Activated CD4-positive, alpha-beta T cell treated with anti-CD3 and anti-CD28 coated beads, Interleukin-2, amount 50 U/mL, for 4 hours (primary cell): ENCODE results near the gene RNLS.
"Not testable (repeated sequence)": the region's sequence is repeated elsewhere in the genome, so short reads cannot be mapped to it uniquely, and the experiment has no call there.

ENCODE experiments used
- DNase-seq, 2 experiments: peaks; one replicate each; pipeline ENCODE4 v3.0.0-alpha.2; 2020

Gene RNLS

DNA sequence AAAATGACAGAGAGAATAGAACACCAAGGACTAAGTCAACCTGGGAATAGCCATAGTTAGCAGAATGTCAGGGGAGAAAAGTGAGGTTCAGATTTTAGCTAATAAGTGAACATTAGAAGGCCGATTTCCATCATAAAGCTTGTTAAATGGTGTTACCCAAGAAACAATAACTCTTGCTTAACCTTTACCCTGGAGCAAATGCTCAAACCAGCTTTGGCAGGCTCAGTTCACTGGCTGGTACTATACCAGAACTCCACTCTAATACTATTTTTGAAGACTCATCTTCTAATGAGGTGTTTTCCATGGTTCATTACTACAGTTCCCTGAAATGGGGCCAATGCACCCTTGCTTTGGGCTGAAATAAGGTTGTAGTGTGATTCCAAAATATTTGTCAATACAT lies 61.3 kb downstream of the RNLS start:
- DNase-seq, result no peak

DNA sequence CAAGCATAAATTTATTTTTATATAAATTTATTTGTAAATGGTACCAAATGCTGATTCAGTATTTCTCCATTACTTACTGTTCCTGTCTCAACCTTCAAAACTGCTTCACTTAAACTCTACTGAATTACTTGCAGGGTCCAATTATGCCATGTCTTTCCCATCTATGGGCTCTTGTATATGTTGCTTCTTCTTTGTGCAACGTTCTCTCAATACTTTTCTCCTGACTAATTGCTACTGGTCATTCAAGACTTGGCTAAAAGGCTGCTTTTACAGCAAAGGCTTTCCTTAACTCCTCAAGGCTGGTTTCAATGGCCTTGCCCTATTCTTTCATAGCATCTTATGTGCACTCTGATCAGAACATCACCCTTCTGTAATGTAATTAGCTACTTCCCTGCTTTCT lies 67.9 kb downstream of the RNLS start:
- DNase-seq, result no peak

DNA sequence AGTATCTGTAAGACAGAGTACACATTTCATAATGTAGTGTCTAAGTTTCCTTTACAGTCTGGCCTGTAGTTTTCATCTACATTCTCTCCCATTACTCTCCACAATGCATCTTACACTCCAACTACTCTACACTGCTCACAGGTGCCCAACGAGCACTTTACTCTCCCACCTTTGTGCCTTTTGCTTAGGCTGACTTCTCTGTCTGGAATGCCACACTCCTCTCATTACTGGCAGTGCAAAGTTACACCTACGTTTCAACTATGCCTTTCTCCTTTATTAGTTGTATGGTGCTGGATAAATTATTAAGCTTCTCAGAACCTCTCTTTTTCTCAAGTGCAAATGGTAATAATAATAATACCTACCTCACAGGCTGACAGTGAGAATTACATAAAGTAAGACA lies 70.5 kb downstream of the RNLS start:
- no peak for DNase-seq

DNA sequence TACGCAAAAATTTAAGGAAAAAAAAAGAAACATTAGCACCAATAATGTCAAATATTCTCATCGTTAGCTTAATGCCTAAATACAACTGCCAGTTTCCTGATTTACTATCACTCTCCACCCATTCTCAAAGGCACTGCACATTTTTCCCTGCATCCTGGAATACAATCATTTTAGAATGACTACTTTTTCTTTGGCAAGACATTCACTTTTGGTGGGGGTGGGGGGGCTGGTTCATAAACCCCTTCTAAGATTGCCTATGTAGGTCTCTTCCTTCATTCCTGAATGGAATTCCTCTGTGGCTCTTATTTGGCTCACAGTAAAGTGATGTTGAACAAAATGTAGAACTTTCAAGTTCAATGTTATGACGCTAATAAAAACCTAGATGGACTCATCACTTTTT lies 74.3 kb downstream of the RNLS start:
- no peak for DNase-seq

DNA sequence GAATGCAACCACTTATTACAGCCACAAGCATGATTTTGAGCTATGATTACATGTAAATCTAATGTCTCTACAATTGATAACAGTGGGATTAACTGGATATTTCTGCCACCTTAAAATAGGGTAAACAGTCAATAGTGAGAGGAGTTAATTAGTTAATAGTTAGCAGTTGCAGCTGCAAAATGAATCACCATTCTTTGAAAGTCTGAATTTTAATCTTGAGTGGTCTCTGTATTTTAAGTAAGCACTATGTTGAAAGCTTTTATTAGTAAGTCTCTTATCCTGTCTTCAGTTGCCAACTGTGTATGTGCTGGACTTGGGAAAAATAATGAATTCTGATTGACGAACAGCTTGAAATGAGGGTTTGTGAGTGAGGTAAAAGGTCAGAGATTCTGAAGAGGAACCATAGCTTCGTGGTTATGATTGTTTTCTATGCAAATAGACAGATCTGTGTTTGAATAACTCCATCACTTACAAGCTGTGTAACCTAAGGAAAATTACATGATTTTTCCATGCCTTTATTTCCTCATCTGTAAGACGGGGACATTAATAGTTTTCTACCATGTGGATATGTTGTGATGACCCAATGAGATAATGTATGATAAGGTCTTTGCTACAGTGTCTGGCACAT lies 75.2 kb downstream of the RNLS start:
- no peak for DNase-seq

DNA sequence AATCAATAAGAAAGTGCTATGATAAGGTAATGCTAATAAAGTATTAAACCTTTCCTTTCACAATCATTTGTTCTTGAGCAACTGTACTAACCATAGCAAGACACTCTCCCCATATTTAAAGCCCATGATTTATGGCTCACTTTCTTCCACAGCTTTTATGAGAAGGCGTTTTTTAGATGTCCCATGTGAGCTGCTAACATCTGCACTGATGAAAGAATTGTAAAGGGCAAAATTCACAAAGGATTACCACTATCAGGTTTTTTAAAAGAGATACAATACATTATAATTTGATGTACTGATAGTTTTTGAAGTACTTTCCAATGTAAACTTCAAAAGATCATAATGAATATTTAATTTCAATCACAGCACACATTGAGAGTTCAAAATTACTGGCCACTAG lies 75.7 kb downstream of the RNLS start:
- DNase-seq, result no peak

DNA sequence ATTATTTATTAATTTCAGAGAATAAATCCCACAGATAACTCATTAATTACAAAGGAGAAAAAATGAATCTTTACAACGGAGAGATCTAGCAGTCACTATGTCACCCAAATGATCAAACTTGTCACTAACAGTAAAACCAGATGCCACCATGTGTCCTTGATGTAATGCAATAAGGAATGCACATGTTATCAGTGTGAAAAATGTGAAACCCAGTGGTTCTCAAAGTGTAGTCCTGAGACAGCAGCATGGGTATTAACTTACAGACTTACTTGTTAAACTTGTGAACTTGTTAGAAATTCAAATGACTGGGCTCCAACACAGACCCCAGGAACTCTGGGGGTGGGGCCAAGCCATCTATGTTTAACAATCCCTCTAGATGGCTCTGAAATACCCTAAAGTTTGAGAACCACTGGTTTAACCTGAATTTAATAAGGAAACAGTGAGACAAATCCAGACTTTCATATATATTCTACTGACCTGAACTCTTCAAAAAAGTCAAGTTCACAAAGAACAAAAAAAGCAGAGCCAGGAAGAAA lies 77.4 kb downstream of the RNLS start:
- no peak for DNase-seq

DNA sequence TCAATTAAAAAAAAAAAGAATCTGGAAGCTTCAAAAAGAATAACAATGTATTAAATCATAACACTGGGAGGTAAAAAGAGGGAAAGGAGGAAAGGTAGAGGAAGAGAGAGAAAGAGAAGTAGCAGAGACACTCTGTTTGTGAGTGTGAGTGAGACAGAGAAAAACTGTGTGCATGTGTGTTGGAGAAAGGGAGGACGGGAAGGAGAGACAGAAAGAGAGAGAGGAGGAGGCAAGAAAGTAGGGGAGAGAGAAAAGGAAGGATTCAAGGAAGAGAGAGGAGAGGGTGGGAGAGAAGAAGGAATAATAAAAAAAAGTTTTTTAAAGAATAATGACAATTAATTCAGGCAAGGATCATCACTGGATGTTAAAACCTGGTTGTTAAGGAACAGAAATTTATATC lies 77.9 kb downstream of the RNLS start:
- DNase-seq, result no peak

DNA sequence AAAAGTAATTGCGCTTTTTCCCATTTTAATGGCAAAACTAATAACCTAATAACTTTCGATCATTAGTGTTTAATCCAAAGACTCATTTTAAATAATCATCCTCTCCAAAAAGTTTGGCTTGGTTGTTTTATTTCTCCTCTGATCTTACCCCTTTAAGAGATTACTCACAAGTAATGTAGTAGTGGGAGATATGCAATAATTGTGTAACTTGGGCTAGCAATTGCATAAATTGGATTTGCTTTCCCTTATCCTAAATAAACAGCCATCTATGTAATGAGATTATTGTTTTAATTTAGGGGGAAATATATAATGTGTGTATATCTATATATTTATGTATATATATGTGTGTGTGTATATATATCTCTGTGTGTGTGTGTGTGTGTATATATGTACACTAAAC lies 82.5 kb downstream of the RNLS start:
- no peak for DNase-seq

DNA sequence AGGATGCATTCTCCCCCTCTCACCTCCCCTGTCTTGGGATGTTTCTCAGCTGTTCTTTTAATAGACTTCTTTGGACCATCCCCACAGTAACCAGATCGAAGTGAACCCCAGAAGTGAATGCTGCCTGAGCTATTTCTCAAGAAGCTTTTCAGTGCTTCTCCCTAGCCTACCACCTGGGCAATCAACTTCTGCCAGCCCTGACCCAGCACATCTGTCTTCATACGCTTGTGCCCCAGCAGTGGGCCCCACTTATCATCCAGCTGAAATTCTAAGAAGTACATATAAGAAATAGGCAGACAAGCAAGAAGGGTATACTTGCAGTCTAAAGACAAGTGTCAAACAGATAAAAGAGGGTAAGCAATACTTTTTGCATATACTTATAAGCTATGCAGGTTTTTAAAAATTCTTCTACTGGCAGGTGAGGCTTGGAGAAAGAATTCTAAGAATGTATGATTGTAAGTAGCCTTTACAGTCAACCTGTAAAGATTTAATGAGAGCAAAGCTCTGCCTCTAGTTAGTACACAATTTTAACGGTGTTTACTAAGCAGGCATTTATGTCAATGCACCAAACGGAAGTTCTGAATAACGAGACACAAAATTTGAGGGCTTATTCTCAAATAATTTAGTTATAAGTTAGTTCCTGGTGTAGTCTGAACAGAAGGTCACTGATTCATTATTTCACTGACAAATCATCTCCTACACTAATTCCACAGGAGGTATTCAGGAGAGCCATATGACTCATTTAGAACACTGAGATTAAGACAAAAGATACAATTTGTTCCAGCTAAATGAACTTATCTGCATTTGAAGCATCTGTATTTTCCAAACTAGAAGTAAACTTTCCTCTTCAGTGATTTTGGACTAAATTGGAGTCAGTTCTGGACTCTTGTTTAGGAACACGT lies 83.3 kb downstream of the RNLS start:
- DNase-seq, result no peak

DNA sequence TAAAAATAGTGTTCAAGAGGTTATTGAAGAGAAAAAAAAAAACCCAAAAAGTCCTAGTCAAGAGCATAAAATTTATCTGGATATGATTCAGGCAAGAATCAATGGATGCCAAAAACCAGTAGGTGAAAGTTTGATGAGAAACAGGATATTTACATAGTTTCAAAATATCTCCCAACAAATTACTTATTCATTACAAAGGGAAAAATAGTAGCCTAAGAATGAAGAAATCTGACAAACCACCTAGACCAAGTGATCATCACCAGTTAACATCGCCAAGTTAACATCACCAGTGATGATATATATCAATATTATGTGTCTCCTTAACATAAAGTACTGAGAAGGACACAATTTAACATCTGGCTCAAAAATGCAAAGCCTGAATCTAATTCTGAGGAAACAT lies 85.2 kb downstream of the RNLS start:
- no peak for DNase-seq

DNA sequence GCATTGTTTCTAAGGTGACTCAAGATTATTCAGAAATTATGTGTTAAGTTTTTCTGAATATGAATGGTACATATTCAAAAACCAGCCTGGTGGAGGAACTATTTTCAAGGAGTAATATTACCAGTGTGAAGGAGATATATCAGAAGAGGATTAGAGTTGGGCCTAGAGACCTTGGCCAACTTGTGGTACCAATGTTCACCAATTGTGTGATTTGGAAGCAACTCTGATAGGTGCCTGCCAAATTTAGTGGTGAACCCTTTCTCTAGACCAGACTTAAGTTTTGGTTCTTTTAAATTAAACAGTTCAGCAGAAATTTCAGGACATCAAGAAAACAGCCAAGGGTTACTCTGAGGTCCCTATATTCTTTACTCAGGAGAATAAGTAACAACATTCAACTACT lies 88.6 kb downstream of the RNLS start:
- no peak for DNase-seq

DNA sequence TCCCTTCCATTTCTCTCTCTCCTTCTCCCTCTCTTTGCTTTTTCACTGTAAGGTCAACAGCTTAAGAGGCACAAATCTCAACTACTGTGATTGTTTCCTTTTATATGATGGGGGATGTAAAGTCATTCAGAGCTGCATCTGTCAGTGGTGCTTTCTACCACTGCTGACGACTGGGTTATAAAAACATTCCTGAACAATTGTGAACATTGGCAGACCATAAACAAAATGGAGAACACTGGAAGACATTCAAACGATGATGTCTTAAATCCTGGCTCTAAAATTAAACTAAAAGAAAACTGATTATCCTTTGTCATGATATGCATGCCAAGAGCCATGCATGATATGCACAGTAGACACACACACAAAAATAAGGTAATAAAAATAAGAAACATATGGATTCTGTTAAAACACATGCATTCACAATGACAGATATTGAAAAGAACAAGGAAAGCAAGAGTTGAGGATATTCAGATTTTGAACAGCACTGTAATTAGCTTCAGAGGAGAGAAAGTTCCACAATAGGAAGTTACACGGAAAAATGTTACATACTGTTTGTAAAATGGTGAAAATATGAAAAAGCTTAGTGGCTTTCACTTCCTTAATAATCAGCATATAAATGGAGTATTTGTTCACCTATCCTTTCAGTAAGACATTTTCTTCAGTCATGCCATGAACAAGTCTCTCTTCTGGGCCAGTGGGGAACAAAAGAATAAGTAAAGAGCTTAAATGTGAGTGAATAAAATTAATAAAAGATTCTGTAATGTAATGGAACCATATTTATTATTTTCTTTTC lies 89.2 kb downstream of the RNLS start:
- DNase-seq, result no peak

DNA sequence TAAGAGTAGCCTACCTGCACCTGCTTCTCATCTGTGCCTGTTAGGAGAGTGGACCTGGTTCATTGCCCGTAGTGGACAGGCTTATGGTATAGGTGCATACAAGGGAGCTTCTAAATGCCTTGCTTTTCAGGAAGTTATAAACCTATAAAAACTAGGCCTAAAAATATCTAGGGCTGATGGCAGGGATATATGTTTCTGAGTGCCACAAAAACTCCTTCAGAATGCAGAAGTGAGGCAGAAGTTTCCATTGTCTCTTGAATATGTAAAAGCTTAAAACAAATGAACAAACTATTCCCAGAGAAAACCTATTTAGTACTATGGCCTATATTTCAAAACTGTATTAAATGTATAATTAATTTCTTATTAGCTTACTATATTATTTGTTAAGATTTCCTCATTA lies 91.8 kb downstream of the RNLS start:
- no peak for DNase-seq

DNA sequence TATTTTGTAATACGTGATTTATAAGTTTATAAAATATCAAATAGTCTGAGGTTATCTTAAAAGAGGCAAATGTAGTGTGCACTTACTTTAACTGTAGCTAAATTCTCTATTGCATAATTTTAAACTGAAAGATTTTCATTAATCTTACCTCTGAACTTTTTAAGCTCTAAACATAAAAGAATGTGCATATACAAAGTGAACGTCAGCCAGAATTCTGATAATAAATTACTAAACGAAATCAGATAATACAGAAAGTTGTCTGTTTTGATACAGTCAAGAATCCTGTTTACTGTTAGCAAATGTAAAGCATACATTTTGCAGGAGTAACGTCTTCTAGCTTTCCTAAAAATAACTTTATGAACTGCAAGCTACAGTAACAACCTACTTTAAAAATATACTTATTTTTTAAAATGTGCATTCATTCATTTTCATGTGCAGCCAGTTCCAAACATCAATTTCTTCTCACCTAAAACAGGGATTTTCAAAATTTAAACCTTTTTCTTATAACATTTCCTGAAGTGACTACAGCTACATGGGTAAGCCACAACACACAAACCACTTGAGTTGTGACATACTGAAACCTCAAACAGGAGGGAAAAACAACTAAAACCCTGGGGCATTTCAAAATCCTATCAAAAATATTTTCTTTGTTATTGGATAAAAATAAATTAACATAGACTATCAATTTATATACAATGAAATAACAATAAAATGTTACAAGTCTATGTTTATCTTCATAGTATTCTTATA lies 92.7 kb downstream of the RNLS start:
- no peak for DNase-seq

DNA sequence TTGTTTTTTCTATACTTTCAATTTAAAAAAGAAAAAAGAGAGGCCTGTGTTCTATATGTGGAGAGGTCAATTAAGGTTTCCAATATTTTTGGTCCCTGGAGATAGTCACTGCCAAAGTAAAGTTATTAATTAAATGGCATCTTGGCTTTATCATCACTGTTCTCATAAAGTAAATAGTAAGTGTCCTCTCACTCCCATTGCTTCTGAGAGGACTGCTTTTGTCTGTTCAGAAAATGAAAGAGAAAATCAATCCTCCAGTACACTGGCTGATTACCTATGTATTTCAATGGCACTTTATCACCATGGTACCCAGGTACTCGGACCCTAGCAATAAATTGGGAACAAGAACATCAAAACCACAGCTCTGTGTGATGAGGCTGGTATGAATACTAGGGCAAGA lies 94.0 kb downstream of the RNLS start:
- DNase-seq, result no peak

DNA sequence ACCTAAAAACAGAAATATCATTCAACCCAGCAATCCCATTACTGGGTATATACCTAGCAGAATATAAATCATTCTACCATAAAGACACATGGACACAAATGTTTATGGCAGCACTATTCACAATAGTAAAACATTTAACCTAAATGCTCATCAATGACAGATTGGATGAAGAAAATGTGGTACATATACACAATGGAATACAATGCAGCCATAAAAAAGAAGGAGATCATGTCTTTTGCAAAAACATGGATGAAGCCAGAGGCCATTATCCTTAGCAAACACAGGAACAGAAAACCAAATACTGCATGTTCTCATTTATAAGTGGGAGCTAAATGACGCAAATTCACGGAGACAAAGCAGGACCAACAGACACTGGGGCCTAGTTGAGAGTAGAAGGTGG lies 96.3 kb downstream of the RNLS start:
- DNase-seq, result not testable (repeated sequence)

DNA sequence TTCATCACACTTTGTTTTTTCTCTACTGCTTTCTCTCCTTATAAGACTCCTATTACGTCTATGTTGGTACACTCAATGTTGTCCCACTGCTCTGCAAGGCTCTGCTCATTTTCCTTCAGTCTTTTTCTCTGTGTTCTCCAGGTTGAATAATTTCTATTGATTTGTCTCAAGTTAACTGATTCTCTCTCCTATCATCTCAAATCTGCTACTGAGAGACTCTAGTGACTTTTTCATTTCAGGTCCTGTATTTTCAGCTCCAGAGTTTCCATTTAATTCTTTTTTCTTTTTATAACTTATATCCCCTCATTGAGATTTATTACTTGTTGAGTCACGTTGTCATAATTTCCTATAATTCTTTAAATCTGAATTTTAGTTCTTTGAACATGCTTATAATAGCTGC lies 100.9 kb downstream of the RNLS start:
- no peak for DNase-seq

DNA sequence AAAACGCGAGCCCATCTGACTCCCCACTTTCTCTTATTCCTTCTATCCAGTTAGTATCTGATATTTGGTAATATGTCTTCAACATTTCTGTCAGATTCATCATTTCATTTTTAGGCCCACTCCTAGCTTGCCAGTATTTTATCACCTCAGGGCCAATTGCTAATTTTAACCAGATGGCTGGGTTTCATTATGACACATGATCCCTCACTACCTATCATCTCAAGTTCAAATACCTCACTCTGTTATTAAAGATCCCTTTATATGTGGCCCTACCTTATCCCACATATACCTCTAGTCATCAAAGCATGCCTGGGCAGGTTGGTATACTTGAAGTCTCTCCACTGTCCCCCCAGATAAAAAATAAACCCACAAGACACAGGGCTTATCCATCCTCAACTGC lies 104.9 kb downstream of the RNLS start:
- DNase-seq, result no peak

DNA sequence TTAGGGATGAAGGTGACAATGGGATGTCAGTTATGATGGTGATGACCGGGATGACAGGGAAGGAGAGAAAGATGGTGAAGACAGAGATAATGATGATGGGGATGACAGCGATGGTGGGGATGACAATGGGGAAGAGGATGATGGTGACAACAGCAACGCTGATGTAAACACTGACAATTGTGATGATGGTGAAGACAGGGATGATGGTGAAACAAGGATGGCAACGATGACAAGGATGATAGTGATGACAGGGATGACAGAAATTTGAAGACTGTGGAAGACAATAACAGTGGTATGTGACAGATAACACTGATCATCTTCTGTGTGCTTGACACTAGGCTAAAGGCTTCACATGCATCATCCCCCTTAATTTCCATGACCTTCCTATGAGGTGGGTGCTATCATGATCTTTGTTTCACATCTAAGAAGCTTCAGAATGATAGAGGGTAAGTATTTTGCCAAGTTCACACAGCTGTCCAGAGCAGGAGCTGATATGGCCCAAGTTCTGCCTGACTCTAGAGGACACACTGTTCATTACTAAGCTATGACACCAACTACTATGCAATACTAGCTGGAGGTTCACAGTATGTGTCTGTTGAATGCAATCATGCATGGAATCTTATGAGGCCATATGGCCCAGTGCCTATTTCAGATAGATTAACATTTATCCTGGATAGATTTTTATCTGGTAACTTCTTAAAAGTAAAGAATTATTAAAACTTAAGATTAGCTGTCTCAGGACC lies 105.6 kb downstream of the RNLS start:
- no peak for DNase-seq

DNA sequence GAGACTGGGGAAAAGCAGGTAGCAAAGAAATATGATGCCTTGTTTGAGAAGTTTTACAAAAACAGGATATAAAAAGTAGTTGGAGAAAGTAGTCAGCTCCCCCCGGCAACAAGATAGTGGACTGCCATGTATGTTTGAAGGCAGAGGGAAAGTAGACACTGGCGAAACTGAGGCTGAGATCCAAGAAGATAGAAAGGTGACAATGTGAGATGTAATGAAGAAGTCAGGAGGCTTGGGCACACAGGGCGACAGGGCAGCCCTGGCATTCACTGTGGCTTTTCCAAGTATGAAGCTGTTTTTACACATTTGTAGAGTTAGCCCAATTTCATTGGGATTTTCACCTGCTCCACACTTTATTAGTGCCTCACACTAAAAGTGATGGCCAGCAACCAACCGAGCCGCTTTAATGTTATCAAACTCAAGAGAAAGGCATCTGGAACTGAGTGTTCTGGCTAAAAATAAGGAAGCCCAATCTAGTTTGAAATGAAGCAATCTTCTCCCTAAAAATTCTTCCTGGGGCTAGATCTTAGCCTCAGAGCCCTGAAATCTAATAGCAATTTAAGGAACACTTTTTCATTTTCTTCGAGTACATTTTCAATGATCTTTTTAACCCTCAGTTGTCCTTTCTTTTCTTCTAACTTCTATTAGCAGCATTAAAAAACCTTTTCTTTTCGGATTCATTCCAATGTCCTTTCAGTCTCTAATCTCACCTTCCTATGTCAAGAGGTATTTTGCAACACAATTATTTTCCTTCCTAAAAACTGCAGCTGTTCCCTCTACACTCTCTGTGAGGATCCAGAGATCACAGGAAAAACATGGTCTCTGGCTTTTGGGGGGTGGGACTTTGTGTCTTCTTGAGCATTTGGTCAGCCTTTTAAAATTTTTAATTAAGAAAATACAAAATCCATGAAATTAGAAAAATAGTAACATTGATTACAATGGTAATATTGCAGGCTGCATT lies 108.0 kb downstream of the RNLS start:
- DNase-seq, result no peak
